Naive thymus-derived CD4-positive, alpha-beta T cell (primary cell): ENCODE measurements around the gene IRS1. TPM values are rescaled to one million over a fixed set of nuclear protein-coding genes. Genes with fewer than 3 reads are reported as not detected.
"Not testable (repeated sequence)": the region's sequence is repeated elsewhere in the genome, so short reads cannot be mapped to it uniquely, and the experiment has no call there.

Source experiments
- ATAC-seq: fragments of 150-1000 bp; cut with Tn5 transposase; 2 replicates; pipeline ENCODE4 v1.10.0; 2021; ENCODE audit warnings: mild to moderate bottlenecking, moderate library complexity
- CTCF ChIA-PET: fragments of 350-600 bp; sonication (Branson Sonifier 250); formaldehyde crosslinking; loops from one replicate; lab custom pipeline; 2021; ENCODE audit warnings: antibody characterized with exemption; lab: Charles Lee
- POLR2A ChIA-PET: fragments of 350-600 bp; sonication (Branson Sonifier 250); formaldehyde crosslinking; loops from one replicate; lab custom pipeline; 2021; ENCODE audit warnings: antibody characterized with exemption, inconsistent platforms; lab: Charles Lee
- DNase-seq, 9 donors: peaks; one replicate each; pipeline versions ENCODE4 v3.0.0 to v3.0.0-alpha.2; 2020 to 2022; ENCODE audit warnings: mixed read lengths in 1 of 9
- H3K27ac ChIP-seq: one replicate; pipeline ENCODE4 v1.7.0; 2013; ENCODE audit warnings: mild to moderate bottlenecking, low read depth, low read length, moderate library complexity
- H3K27me3 ChIP-seq, 2 donors: one replicate each; pipeline ENCODE4 v1.7.0; 2013; ENCODE audit warnings: low read length in 2 of 2, mild to moderate bottlenecking in 2 of 2, moderate library complexity in 2 of 2; ENCODE audit not compliant: control insufficient read depth in 2 of 2, insufficient read depth in 2 of 2
- H3K36me3 ChIP-seq, 3 experiments: 1 replicate in 2 of 3; 2 replicates in 1 of 3; pipeline ENCODE4 v1.7.0; 2013; ENCODE audit warnings: low read length in 3 of 3, mild to moderate bottlenecking in 3 of 3, moderate library complexity in 1 of 3; ENCODE audit not compliant: insufficient read depth in 3 of 3, control insufficient read depth in 2 of 3
- H3K4me1 ChIP-seq, 2 donors: one replicate each; pipeline ENCODE4 v1.7.0; 2013; ENCODE audit warnings: low read length in 2 of 2, mild to moderate bottlenecking in 2 of 2, moderate library complexity in 1 of 2; ENCODE audit not compliant: control insufficient read depth in 2 of 2, insufficient read depth in 2 of 2
- H3K4me3 ChIP-seq: 2 replicates; pipeline ENCODE4 v1.7.0; 2013; ENCODE audit warnings: mild to moderate bottlenecking, low read length
- H3K9me3 ChIP-seq, 3 experiments: 1 replicate in 2 of 3; 2 replicates in 1 of 3; pipeline ENCODE4 v1.7.0; 2013; ENCODE audit warnings: low read length in 3 of 3; ENCODE audit not compliant: control insufficient read depth in 2 of 3
- H3K27ac Mint-ChIP-seq, 9 donors: one replicate each; pipeline ENCODE4 v1.8.0; 2020 to 2022; ENCODE audit warnings: mixed read lengths in 9 of 9, mild to moderate bottlenecking in 8 of 9, moderate library complexity in 5 of 9, inconsistent platforms in 2 of 9
- H3K27me3 Mint-ChIP-seq, 5 donors: one replicate each; pipeline ENCODE4 v1.8.0; 2021 to 2022; ENCODE audit warnings: mixed read lengths in 5 of 5, mild to moderate bottlenecking in 1 of 5
- H3K36me3 Mint-ChIP-seq, 5 donors: one replicate each; pipeline ENCODE4 v1.8.0; 2020 to 2022; ENCODE audit warnings: mixed read lengths in 5 of 5, mild to moderate bottlenecking in 3 of 5, inconsistent platforms in 1 of 5
- H3K4me1 Mint-ChIP-seq, 7 donors: one replicate each; pipeline ENCODE4 v1.8.0; 2020 to 2022; ENCODE audit warnings: mixed read lengths in 7 of 7, mild to moderate bottlenecking in 3 of 7, inconsistent platforms in 1 of 7
- H3K4me3 Mint-ChIP-seq, 10 donors: one replicate each; pipeline ENCODE4 v1.8.0; 2020 to 2022; ENCODE audit warnings: mild to moderate bottlenecking in 10 of 10, mixed read lengths in 10 of 10, moderate library complexity in 6 of 10, inconsistent platforms in 2 of 10
- H3K9me3 Mint-ChIP-seq, 11 donors: one replicate each; pipeline ENCODE4 v1.8.0; 2020 to 2022; ENCODE audit warnings: mixed read lengths in 11 of 11, mild to moderate bottlenecking in 4 of 11, inconsistent platforms in 1 of 11, moderate library complexity in 1 of 11
- intact Hi-C, 2 donors: fragments of 100-400 bp; cut with micrococcal nuclease; formaldehyde crosslinking; loops; one replicate each; pipeline ENCODE4 v1.15.1; 2023
- polyA plus RNA-seq, 2 donors: library from polyadenylated mRNA; unstranded; fragments of 300-500 nt; fragmentation: Illumina TruSeq; gene quantifications; one replicate each; pipeline ENCODE4 v1.2.3, GENCODE V29; 2021
- total RNA-seq, 6 experiments: library from RNA in 5 of 6; stranded (reverse) in 5 of 6; gene quantifications; 1 replicate in 5 of 6; 2 replicates in 1 of 6; pipeline ENCODE4 v1.2.3 and lab custom pipeline; 2021 to 2026

The IRS1 gene
- total and polyA plus RNA-seq, 7 experiments from 2014 or later = 0.40 to 7.1 (median 3.3) TPM

GRCh38 chr2:226835796-226836547, 36.4 kb upstream of the IRS1 start, which contains the start of gene RHBDD1:
TSS of gene RHBDD1 (plus strand) at chr2:226836054. CDS start at chr2:226864694, 28,640 bp downstream.
- Mint-ChIP-seq H3K36me3 (peaks cover 0 to 26% (median 5%) of the 10 kb centered on the region in 5 donors), H3K27ac (peak within 1 kb of the TSS; percentile 95 to 100 (median 100)), H3K4me1 (peaks cover 20 to 67% (median 64%) of the 10 kb centered on the region in 7 donors), H3K4me3 (peak within 1 kb of the TSS; percentile 85 to 99 (median 97)), H3K9me3 (peaks cover 0 to 4% (median 0%) of the 10 kb centered on the region in 11 donors), H3K27me3 (no peaks in the 10 kb centered on the region)
- intact Hi-C loops = loop anchor here (1.0 to 10.0 kb wide), 11 partner anchors 37 to 1911 kb away; partner anchors contain the start of genes IRS1 (in 2 of the 2), MFF (in 2 of the 2), AGFG1 (in 1 of the 2) and DOCK10 (in 1 of the 2)
- Histone ChIP-seq H3K27me3 (no peaks in the 10 kb centered on the region), H3K36me3 (no peaks in the 10 kb centered on the region), H3K9me3 (no peaks in the 10 kb centered on the region), H3K4me3 (peak within 1 kb of the TSS; percentile 82), H3K4me1 (peaks cover 27 to 45% of the 10 kb centered on the region in 2 donors), H3K27ac (peak within 1 kb of the TSS; percentile 99)
- DNase-seq (peak; percentile 88 to 96 (median 94)), ATAC-seq (peak; percentile 94)
- ChIA-PET CTCF (interaction anchor here (0.7 to 1.3 kb wide), 4 partner anchors 34 to 66 kb away, joined by 4 to 8 read pairs (median 4); no protein-coding TSS in a partner anchor), POLR2A (interaction anchor here (0.5 to 4.1 kb wide), 16 partner anchors 10 to 1897 kb away, joined by 3 to 28 read pairs (median 3); partner anchors contain the start of gene IRS1)

GRCh38 chr2:226835420-226835795, 35.8 kb upstream of the IRS1 start:
- H3K4me1 Mint-ChIP-seq = peaks cover 20 to 63% (median 60%) of the 10 kb centered on the region in 7 donors
- peak overlapping the region; percentile 85 to 99 (median 97) for H3K4me3 Mint-ChIP-seq
- ATAC-seq = peak; percentile 8

GRCh38 chr2:226834880-226835279, 35.3 kb upstream of the IRS1 start:
- peak overlapping the region; percentile 82 for H3K4me3 ChIP-seq
- ChIA-PET CTCF (interaction anchor here (1.2 kb wide), 1 partner anchor 36 kb away, joined by 5 read pairs; no protein-coding TSS in a partner anchor), POLR2A (interaction anchor here (0.6 to 4.1 kb wide), 13 partner anchors 9 to 1791 kb away, joined by 3 to 28 read pairs (median 3); partner anchors contain the start of gene IRS1)

More at GRCh38 chr2:226835420-226835795, 35.8 kb upstream of the IRS1 start:
- CTCF ChIA-PET = interaction anchor here (1.2 to 1.3 kb wide), 2 partner anchors 33 to 37 kb away, joined by 5 to 8 read pairs; no protein-coding TSS in a partner anchor
- no peaks in the 10 kb centered on the region for H3K27me3 Mint-ChIP-seq
- DNase-seq = peak in 1 of 9 donors; percentile 31
- Histone ChIP-seq H3K4me1 (peaks cover 27 to 44% of the 10 kb centered on the region in 2 donors), H3K27ac (peak overlapping the region; percentile 99), H3K4me3 (peak overlapping the region; percentile 82), H3K9me3 (no peaks in the 10 kb centered on the region), H3K27me3 (no peaks in the 10 kb centered on the region), H3K36me3 (no peaks in the 10 kb centered on the region)
- intact Hi-C loops = loop anchor here (1.0 to 10.0 kb wide), 5 partner anchors 36 to 1911 kb away; partner anchors contain the start of genes AGFG1 (in 1 of the 2), DOCK10 (in 1 of the 2) and IRS1 (in 1 of the 2)
- H3K27ac Mint-ChIP-seq = peak overlapping the region; percentile 95 to 100 (median 100)
- H3K9me3 Mint-ChIP-seq = peaks cover 0 to 4% (median 0%) of the 10 kb centered on the region in 11 donors
- POLR2A ChIA-PET = interaction anchor here (0.6 to 4.1 kb wide), 14 partner anchors 10 to 1792 kb away, joined by 3 to 28 read pairs (median 3); partner anchors contain the start of gene IRS1
- H3K36me3 Mint-ChIP-seq = peaks cover 0 to 27% (median 7%) of the 10 kb centered on the region in 5 donors

GRCh38 chr2:226832061-226832460, 32.4 kb upstream of the IRS1 start:
- H3K27ac Mint-ChIP-seq = no peak overlapping the region
- ATAC-seq = no peak
- intact Hi-C loops = loop anchor here in 1 of 2 donors (10.0 kb wide), 1 partner anchor 1907 kb away; no protein-coding TSS in a partner anchor
- H3K4me3 ChIP-seq = no peak overlapping the region
- H3K9me3 ChIP-seq = no peaks in the 10 kb centered on the region
- H3K36me3 ChIP-seq = no peaks in the 10 kb centered on the region
- no peak for DNase-seq
- no peaks in the 10 kb centered on the region for H3K27me3 ChIP-seq
- POLR2A ChIA-PET = no interaction called here
- no peak overlapping the region for H3K27ac ChIP-seq
- no peak overlapping the region for H3K4me3 Mint-ChIP-seq
- peaks cover 0 to 4% (median 0%) of the 10 kb centered on the region in 11 donors for H3K9me3 Mint-ChIP-seq
- no peaks in the 10 kb centered on the region for H3K27me3 Mint-ChIP-seq
- CTCF ChIA-PET = no interaction called here
- peaks cover 11 to 14% of the 10 kb centered on the region in 2 donors for H3K4me1 ChIP-seq
- H3K4me1 Mint-ChIP-seq = peaks cover 8 to 33% (median 26%) of the 10 kb centered on the region in 7 donors
- H3K36me3 Mint-ChIP-seq = peaks cover 0 to 16% (median 7%) of the 10 kb centered on the region in 5 donors

More at GRCh38 chr2:226834880-226835279, 35.3 kb upstream of the IRS1 start:
- Mint-ChIP-seq H3K27ac (peak overlapping the region in 7 of 9 donors; percentile 95 to 100 (median 99)), H3K4me1 (peaks cover 18 to 58% (median 55%) of the 10 kb centered on the region in 7 donors), H3K36me3 (peaks cover 0 to 22% (median 7%) of the 10 kb centered on the region in 5 donors), H3K4me3 (peak overlapping the region; percentile 85 to 99 (median 97))
- Histone ChIP-seq H3K27ac (peak overlapping the region; percentile 99), H3K4me1 (peaks cover 27 to 39% of the 10 kb centered on the region in 2 donors)
- not testable (repeated sequence) for H3K9me3 ChIP-seq, DNase-seq, H3K9me3 Mint-ChIP-seq, ATAC-seq, H3K36me3 ChIP-seq, H3K27me3 Mint-ChIP-seq, H3K27me3 ChIP-seq
- intact Hi-C loops = loop anchor here (1.0 to 10.0 kb wide), 5 partner anchors 36 to 1910 kb away; partner anchors contain the start of genes AGFG1 (in 1 of the 2), DOCK10 (in 1 of the 2) and IRS1 (in 1 of the 2)

- Mint-ChIP-seq H3K4me3 (no peak overlapping the region), H3K27ac (peak overlapping the region in 1 of 9 donors; percentile 62), H3K36me3 (peaks cover 0 to 16% (median 7%) of the 10 kb centered on the region in 5 donors), H3K9me3 (peaks cover 0 to 4% (median 0%) of the 10 kb centered on the region in 11 donors), H3K4me1 (peaks cover 3 to 28% (median 20%) of the 10 kb centered on the region in 7 donors), H3K27me3 (no peaks in the 10 kb centered on the region)
- no peak for ATAC-seq
- H3K36me3 ChIP-seq = no peaks in the 10 kb centered on the region
- DNase-seq = no peak
- no peaks in the 10 kb centered on the region for H3K9me3 ChIP-seq
- H3K27me3 ChIP-seq = no peaks in the 10 kb centered on the region
- intact Hi-C loops = loop anchor here in 1 of 2 donors (10.0 kb wide), 1 partner anchor 1906 kb away; no protein-coding TSS in a partner anchor
- H3K4me1 ChIP-seq = peaks cover 6 to 9% of the 10 kb centered on the region in 2 donors
- POLR2A ChIA-PET = interaction anchor here (0.5 kb wide), 1 partner anchor 33 kb away, joined by 3 read pairs; no protein-coding TSS in a partner anchor
- H3K27ac ChIP-seq = no peak overlapping the region
- H3K4me3 ChIP-seq = no peak overlapping the region
- CTCF ChIA-PET = no interaction called here
Observed at GRCh38 chr2:226831266-226831665, 31.6 kb upstream of the IRS1 start.
